Coronary artery (tissue), 2 donors: ENCODE results near the gene SOX10.

Experiments
- DNase-seq: peaks from one replicate; pipeline ENCODE4 v3.0.0-alpha.2; 2017; ENCODE audit warnings: low spot score
- H3K27ac ChIP-seq, 2 donors: fragments of 200-600 bp; sonication (generic); one replicate each; pipeline ENCODE4 v1.5.1; 2016 to 2019
- H3K4me3 ChIP-seq: fragments of 200-600 bp; sonication (generic); 2 replicates; pipeline ENCODE4 v1.5.1; 2016; ENCODE audit warnings: mild to moderate bottlenecking, moderate library complexity
- CTCF ChIP-seq: fragments of 200-600 bp; sonication (generic); IDR thresholded peaks from one replicate; pipeline ENCODE4 v1.5.1; 2019; ENCODE audit warnings: antibody characterized with exemption

Gene SOX10

DNA sequence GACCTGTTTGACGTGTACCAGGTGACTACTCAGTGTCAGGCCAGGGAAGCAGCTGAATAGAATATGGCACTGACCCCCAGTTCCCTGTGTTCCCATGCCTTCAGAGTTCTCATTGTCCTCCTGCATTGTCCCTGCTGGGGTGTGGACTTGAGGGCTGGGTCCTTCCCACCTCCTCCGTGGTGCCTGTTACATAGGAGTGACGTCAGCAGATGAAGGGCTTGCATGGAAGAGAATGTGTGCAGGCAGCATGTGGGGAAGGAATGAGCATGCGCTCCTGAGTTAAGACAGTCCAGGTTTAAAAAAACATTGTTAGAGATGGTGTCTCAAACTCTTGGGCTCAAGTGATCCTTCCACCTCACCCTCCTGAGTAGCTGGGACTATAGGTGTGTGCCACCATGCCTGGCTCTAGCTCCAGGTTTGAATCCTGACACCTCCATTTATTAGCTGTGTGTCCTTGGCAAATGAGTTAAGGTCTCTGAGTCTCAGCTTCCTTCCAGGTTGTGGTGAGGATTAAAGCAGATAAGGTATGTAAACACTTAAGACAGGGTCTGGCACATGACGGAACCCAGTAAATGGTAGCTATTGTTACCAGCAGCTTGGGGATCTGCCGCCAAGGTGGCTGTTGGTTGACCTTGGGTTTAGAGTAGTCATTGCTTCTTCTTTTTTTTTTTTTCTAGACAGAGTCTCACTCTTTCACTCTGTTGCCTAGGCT lies 7.5 kb upstream of the SOX10 start:
- TF ChIP-seq CTCF, result no peak
- H3K4me3 ChIP-seq, result no peak overlapping the region
- H3K27ac ChIP-seq, result no peak overlapping the region
- no peak for DNase-seq

DNA sequence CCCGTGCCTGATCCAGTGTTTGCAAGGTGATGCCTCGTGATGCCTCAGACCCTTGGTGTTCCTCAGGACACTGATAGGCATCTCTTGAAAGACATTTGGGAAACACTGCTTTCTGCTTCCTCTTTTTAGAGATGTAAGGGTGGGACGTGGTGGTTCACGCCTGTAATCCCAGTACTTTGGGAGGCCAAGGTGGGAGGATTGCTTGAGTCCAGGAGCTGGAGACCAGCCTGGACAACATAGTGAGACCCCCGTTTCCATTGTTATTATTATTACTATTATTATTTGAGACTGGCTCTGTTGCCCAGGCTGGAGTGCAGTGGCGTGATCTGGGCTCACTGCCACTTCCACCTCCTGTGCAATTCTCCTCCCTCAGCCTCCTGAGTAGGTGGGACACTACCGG lies 6.5 kb upstream of the SOX10 start:
- no peak overlapping the region for H3K4me3 ChIP-seq
- TF ChIP-seq CTCF, result no peak
- no peak overlapping the region for H3K27ac ChIP-seq
- no peak for DNase-seq

GRCh38 chr22:37990301-37990700 lies 5.9 kb upstream of the SOX10 start:
- no peak for DNase-seq
- Histone ChIP-seq H3K4me3 (no peak overlapping the region), H3K27ac (no peak overlapping the region)
- TF ChIP-seq CTCF, result no peak

- DNase-seq, result no peak
- no peak for TF ChIP-seq CTCF
- no peak overlapping the region for H3K4me3 ChIP-seq
- H3K27ac ChIP-seq, result peak overlapping the region in 1 of 2 donors; percentile 4
These were observed 5.0 kb upstream of the SOX10 start for GRCh38 chr22:37989146-37990045.

GRCh38 chr22:37986371-37986770 lies 2.0 kb upstream of the SOX10 start:
- peak overlapping the region in 1 of 2 donors; percentile 45 for H3K27ac ChIP-seq
- no peak for TF ChIP-seq CTCF
- H3K4me3 ChIP-seq, result peak overlapping the region; percentile 25
- DNase-seq, result no peak

GRCh38 chr22:37985751-37986281 lies 1.5 kb upstream of the SOX10 start:
- peak overlapping the region in 1 of 2 donors; percentile 45 for H3K27ac ChIP-seq
- peak overlapping the region; percentile 25 for H3K4me3 ChIP-seq
- no peak for TF ChIP-seq CTCF
- no peak for DNase-seq
